Nasal cavity respiratory epithelium epithelial cell of viscerocranial mucosa (primary cell): ENCODE results near the gene GFRA3. TPM values are rescaled to one million over a fixed set of nuclear protein-coding genes. Genes with fewer than 3 reads are reported as not detected.

Experiments
- total RNA-seq: library from RNA; depleted of rRNA; stranded (reverse); fragments of >200 nt; gene quantifications from 2 replicates; pipeline ENCODE4 v1.2.3, GENCODE V29; 2014

Gene GFRA3, protein sequence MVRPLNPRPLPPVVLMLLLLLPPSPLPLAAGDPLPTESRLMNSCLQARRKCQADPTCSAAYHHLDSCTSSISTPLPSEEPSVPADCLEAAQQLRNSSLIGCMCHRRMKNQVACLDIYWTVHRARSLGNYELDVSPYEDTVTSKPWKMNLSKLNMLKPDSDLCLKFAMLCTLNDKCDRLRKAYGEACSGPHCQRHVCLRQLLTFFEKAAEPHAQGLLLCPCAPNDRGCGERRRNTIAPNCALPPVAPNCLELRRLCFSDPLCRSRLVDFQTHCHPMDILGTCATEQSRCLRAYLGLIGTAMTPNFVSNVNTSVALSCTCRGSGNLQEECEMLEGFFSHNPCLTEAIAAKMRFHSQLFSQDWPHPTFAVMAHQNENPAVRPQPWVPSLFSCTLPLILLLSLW
- not detected in 2 replicates for total RNA-seq

DNA sequence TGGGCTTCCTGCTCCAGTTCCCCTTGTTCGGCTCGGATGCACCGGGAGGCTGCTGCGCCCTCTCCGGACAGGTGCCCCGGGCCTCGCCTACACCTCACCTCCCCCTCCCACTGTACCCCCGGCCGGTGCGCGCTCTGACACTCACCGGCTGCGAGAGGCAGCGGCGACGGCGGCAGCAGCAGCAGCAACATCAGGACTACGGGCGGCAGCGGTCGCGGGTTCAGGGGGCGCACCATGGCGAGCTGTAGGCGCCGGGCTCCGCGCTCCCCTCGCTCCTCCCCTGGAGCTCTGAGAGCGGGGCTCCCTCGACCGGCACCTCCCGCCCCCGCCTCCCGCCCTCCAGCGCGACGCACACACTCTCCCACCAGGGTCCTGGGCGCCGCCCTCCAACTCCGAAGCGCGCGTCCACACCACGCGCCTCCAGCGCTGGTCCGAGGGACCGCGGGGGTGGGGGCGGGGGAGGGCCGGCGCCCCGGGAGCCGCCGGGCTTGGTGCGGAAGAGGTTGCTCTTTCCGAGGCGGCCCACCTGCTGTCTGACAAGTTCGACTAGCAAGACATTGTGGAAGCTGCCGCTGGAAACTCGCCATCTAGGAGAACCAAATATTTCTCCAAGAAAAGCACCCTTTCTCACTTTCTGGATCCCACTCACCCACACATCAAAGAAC, at the start of gene GFRA3:
TSS of gene GFRA3 (minus strand) at position 433 of the 665 bp plus-strand sequence. CDS start at position 236, 197 bp downstream.

DNA sequence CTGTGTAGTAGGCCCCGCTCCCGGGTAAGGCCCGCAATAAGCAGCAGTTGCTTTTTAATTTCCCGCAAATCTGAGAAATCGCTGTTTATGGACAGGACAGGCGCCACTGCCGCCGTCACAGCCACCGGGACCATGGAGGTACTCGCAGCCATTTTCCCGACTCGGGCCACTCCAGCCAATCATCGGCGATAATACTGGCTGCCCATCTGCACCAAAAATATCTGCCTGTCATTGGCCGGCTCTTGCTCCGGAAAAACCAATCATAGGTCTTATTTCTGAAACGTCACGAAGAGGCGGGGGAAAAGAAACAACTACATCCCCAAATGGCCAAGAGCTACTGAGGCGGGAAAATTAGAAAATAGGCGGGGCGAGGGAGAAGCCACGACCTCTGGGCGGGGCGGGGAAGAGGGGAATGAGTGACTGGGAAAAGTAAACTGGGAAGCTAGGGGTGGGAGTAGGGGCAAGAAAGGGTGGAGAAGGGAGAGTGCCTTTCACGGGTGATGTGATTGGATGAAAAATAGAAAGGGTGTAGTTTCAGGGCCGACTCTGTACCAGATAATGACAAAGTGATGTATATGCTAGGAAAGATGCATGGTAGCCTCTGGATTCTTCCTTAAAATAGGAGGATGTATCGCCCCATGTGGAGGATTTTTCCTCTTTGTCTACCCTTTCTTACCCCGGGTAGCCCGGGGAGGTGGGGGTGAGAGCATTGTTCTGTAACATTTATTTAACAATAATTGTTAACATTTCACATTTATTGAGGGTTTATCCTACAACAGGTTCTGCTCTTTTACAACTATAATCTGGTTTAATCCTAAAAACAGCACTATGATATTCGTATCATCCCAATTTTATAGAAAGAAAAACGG, 61.0 kb downstream of the GFRA3 start, which contains the start of gene CDC23:
TSS of gene CDC23 (minus strand) at position 163 of the 869 bp plus-strand sequence. CDS start at position 152, 11 bp downstream.

Other genes with a start within 250 kb of the GFRA3 start
- gene FAM13B, start 241.5 kb downstream of the GFRA3 start, total RNA-seq: 10.9 and 18.2 TPM in 2 replicates
- gene WNT8A, start 190.6 kb downstream of the GFRA3 start, total RNA-seq: not detected in 2 replicates
- under 0.01 and 1.9 TPM in 2 replicates for gene NME5, start 135.2 kb downstream of the GFRA3 start, total RNA-seq
- 13.3 and 22.1 TPM in 2 replicates for gene BRD8, start 96.0 kb downstream of the GFRA3 start, total RNA-seq
- 0.07 and 0.34 TPM in 2 replicates for gene KIF20A, start 95.5 kb downstream of the GFRA3 start, total RNA-seq
- gene CDC23, start 61.3 kb downstream of the GFRA3 start, total RNA-seq: 31.4 and 32.7 TPM in 2 replicates
- 0.07 and 0.34 TPM in 2 replicates for gene CDC25C, start 57.2 kb upstream of the GFRA3 start, total RNA-seq
- 22.2 and 25.4 TPM in 2 replicates for gene FAM53C, start 63.6 kb upstream of the GFRA3 start, total RNA-seq
- 40.0 and 64.7 TPM in 2 replicates for gene KDM3B, start 78.1 kb upstream of the GFRA3 start, total RNA-seq
- 0.34 and 2.8 TPM in 2 replicates for gene REEP2, start 164.4 kb upstream of the GFRA3 start, total RNA-seq
- gene EGR1, start 190.9 kb upstream of the GFRA3 start, total RNA-seq: 11.3 and 45.4 TPM in 2 replicates